Stimulated activated CD4-positive, alpha-beta T cell treated with anti-CD3 and anti-CD28 coated beads, Interleukin-1b, Interleukin-23, amount 100 ng/mL, for 1 hour (primary cell): ENCODE measurements around the gene PUSL1.
A peak's percentile ranks its signal among the peaks of the same experiment; 100 is the strongest.

Source experiments
- DNase-seq, 2 donors: peaks; one replicate each; pipeline ENCODE4 v3.0.0-alpha.2; 2020; ENCODE audit warnings: low read depth in 2 of 2

Gene PUSL1

DNA sequence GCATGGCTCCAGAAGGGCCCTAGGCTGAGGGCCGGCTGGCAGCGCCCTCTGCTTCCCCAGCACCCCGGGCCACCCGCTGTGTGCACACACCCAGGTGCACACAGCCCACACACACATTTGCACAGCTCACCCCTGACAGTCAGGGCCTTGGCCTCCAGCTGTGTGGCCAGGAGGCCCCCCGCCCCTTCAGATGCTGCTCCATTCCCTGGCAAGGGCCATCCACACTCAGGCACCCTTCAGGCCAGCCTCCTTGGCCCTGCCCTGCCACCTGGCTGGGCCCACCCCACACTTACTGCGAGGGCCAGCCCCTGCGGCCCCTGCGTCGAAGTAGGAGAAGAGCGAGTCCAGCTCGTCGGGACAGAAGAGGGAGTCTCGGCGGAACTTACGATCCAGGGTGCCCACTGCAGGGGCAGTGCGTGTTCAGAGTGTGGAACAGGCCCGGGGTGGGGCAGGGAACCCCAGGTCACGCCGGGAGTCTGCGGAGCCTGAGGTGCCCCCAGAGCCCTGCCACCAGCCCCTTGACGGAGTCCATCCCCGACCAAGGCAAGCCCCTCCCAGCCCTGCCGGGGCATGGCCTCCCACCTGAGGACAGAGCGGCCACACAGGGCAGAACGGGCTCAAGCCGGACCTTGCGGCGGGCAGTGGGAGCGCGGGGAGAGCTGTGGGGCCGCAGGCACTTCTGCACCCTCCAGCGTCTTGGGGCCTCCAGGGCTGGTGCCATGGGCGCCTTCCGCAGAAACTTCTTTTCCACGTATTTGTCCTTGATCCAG is 13.1 kb upstream of the PUSL1 start:
- DNase-seq = no peak

DNA sequence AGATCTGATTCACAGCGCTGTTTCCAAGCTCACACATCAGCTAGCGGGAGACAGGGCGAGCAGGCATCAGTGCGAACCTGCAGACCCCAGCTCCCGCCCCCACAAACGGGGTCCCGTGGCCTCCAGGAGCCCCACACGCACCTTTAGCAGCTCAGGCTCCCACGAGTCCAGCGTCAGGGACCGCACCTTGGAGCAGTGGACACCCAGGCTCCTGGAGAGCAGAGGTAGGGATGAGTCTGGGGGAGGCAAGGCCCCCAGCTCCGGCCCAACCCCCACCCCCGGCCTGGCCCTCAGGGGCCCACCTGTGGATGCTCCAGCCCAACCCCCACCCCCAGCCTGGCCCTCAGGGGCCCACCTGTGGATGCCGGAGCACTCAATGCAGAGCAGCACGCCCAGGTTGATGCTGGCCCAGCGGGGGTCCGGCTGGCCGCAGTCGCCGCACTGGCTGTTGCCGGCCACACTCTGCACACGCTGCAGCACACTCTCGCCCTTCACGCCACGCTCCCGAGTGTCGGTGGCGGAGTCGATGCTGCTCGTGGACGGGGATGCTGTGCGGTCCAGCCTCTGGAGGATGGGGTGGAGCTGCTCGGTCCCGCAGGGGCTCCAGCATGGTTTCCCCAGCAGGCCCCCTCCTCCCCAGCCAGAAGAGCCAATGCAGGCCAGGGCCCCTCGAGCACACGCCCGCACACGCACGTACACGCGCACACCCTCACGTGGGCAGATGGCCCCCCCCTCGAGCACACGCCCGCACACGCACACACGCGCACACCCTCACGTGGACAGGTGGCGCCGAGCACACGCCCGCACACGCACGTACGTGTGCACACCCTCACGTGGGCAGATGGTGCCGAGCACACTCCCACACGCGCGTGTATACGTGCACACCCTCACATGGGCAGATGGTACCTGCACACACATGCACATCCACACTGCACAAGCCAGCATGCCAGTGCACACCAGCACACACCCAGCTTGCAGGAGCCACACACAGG is 12.0 kb upstream of the PUSL1 start:
- no peak for DNase-seq

DNA sequence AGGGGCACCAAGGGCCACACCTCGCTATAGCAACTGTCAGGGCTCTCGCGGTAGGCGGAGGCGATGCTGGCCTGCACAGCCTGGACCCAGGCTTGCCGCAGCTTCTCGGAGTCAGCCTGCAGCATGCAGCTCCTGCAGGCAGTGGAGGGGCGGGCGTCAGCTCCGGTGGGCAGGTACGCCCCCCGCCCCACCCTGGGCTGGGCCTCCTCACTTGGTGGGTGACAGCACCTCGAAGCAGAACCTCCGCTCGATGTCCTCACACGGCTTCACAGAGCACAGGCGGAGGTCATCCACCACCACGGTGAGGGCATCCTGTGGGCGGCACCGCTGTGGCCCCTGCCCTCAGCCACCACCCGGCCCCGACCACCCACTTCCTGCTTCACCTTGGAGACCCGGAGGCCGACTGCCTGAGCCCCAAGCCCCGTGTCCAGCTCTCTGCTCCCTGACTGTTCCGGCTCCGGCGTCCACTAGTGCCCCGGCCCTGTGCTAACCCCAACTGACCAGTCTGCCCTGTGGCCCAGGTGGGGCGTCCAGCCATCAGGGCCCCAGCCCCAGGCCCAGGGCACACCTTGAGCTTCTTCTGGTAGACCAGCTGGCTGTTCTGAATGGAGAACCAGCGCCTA is 10.5 kb upstream of the PUSL1 start:
- no peak for DNase-seq

DNA sequence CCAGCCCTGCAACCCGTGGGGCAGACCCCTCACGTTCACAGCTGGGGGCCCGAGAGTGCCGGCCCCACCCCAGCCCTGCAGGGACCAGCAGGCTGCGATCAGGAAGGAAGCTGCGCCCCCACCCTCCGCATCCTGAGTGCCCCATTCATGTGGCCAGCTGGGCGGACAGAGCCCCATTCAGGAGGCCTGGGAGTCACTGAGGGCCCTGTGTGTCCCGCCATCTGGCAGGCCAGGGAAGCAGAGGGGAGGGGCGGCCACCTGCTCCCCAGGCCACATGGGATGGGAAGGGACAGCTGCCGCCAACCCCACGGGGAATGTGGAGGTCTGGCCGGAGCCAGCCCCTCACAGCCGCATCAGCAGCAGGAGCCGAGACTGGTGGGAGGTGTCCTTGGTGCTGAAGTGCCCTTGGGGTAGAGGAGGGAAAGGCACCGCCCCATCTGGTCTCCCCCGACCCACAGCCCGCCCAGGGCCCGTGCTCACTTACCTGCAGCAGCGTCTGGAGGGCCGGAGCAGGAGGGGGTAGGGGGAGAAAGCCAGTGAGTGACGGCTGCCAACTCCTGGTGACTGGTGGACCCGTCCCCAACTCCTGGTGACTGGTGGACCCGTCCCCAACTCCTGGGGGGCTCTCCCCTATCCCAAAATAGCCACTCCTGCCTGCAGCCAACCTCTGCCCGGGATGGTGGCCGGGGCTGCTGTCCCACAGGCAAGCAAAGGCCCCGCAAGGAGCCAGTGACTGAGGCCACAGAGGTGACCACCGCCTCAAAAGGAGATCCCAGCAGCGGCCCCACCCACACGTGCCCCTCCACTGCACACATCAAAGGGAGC is 9.3 kb upstream of the PUSL1 start:
- DNase-seq = no peak

DNA sequence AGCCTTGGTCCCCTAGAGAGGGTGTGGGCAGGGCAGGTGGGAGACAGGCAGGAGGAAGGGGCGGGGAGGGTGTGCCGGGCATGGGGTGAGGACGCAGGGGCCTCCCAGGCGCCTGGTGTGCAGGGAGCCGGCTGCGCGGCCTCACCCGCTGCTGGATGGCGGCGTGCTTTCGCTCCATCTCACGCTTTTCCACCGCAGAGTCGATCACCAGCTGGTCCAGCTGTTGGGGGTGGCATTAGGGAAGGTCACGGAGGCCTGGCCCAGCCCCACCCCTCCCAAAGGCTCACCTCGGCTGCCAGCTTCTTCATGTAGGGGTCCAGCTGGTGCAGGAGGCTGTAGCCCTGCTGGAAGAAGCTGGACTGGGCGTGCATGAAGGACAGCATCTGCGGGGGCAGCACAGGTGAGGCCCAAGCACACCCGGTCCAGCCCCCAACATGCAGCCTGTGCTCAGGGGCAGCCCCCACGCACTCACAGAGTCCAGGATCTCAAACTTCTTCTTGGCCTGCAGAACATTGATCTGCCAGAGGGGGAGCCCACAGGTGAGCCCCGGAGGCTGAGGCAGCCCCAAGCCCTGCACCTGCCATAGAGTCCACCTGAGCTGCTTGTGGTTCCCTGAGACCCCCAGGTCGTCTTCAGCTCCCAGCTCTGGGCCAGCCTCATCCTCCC is 8.6 kb upstream of the PUSL1 start:
- DNase-seq = no peak

DNA sequence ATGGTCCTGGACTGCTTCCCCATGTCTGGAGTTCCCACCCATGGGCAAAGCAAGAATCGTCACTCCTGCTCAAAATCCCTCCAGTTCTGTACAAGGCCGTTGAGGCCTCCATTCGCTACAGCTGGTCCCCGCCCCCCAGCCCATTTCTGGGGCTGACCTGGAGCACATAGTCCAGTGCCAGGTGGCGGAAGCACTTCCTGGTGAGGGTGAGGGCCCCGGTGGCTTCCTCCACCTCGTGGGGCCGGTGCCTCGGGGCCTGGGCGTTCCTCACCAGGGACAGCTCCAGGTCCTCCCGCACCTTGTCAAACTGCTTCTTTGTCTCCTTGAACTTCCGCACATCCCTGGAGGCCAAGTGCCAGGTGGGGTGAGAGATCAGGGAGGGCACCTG is 8.1 kb upstream of the PUSL1 start:
- no peak for DNase-seq

DNA sequence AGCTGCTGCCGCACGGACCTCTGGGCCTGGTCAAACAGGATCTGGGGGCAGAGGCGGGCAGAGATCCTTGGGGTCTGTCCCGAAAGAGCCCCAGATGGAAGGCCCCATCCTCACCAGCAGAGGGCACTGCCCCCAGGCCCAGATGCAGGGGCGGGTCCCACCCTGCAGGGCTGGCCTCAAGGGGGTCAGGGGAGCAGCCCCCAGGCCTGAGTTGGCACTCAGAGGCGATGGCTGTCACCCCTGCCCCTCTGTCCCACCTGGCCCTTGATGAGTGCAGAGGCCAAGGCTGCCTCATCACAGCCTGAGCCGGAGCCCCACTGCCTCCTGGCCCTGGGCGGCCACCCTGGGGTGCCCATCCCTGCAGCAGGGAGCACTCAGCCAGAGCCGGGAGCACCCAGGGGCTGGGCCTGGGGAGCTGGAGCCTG is 6.4 kb upstream of the PUSL1 start:
- no peak for DNase-seq

DNA sequence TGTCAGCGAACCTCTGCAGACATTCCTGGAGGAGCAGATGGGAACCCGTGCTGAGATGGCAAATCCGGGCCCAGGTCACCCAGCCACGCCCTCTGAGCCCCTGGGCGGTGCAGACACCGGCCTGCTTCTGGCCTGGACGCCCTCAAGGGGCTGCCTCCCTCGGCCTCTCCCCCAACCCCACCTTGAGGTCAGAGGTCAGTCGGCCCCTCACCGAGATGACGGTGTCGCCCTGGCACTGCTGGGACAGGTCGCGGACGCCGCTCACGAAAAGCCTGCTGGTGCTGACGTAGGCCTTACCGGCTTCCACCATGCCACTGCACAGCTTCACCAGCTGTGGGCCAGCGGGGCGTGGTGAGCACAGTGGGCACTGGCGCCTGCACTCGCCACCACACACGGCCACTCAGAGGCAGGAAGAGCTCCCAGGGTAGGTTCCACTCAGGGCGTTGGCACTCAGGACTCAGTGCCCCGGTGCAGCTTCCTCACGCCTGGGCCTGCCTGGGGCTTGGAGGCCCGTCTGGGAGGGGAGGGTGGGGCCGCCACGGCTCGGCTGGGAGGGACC is 5.4 kb upstream of the PUSL1 start:
- no peak for DNase-seq

DNA sequence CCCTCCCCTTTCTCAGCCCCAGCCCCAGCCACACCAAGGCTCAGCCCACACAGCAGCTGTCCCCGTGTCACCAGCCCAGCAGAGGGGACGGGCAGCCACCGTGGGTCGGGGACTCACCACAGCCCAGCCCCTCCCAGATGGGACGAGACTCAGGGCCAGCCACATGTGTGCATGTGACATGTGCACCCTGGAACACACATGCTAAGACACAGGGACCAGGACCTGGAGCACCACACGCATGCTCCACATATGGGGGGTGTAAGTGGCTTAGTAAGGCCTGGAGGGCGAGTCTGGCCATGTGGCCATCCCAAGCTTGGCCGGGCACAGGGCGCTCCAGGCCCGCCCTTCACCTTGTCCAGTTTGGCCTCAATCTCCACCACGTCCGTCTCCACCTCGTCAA is 4.7 kb upstream of the PUSL1 start:
- DNase-seq = no peak

DNA sequence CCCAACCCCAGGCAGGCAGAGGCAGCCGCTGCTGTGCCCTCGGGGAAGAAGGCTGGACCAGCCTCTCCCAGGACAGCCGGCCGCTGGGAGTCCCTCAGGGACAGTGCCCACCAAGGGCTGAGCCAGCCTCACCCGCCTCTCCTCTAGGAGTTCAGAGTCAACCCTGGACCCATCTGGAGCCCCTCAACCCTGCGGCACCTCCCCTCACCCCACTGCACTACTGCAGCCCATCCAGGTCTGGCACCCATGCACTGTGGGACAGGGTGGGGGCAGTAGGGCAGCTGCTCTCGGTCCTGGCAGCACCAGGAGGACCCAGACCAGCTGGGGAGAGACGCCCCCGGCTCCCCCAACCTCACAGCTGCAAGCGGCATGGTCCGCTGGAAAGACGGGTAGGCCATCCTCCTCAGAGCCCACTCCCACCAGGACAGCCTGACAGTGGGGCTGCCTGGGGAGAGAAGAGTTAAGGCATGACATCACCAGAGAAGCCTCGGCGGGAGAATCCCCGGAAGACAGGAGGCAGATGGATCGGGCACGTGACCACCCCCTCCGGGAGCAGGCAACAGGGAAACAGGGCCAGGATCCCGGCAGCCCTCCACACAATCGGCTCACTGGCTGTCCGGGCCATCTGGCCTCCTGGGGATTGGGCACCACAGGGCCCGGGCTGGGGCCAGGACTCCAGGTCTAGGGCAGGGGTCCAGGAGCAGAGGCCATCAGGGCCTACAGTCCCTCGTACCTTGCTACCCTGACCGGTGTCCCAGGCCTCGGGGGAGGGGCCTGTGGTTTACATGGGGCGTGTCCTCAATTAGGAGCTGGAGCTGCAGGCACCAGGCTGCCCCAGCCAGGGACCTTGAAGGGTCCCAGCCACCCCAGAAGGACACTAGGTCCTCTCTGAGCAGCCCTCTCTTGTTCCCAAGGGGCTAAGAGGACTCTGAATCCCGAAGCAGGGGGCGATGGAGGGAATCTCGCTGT is 3.8 kb upstream of the PUSL1 start:
- no peak for DNase-seq

DNA sequence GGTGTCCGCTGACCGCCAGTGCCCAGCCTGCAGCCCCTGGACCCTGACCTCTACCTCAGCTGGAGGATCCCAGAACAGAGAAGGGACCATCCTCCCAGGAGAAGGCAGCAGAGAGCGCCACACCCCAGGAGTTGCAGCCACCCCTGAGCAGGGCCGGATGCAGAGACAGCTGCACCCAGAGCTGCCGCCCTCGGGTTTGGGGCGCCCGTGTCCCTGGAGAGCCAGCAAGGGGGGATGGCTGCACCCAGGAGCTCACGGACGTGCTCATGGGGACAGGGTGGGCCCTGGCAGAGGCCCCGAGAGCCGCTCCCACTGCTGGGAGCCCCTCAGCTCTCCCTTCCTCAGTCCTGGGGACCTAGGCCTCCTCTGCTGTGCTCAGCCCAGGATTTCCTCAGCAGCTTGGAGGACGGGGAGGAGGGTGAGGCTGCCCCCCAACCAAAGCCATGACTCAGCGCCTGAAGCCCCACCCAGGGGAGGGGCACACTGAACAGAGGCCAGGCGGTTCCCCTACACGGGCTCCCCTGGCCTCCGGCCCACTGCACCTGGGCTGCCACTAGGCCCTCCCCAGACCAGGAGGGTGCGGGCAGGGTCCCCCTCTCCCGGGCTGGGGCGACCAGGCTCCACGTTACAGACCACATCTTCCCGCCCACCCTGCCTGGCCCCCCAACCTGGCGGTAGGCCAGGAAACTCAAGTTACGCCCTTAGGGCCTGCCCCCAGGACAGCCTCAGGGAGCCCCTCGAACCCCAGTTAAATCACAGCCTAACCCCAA is 2.9 kb upstream of the PUSL1 start:
- peak; percentile 34 to 45 for DNase-seq

DNA sequence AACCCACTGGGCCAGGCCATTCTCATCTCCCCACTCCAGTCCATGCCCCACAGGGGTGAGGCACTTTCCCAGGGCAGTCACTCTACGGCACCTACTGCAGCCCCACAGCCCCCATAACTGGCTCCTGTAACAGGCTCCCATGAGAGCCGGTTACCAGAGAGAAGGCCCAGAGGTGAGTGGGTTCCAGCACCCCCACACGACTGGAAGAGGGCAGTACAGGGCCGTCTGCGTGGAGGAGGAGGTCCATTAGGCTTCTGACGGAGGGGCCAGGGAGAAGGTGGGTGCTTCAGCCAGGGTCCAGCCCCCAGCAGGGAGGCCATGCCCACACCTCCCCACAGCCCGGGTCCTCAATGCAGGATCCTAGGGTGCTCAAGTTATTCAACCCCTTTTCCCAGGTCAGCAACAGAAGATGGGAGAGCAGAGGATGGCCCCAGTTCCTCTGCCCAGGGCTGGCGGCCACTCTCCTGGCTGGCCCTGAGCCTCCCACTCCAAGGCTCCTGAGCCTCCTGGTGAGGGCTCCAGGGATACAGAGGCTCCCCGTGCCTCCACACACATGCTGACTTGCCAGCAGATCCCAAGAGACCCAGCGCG is 2.2 kb upstream of the PUSL1 start:
- no peak for DNase-seq

DNA sequence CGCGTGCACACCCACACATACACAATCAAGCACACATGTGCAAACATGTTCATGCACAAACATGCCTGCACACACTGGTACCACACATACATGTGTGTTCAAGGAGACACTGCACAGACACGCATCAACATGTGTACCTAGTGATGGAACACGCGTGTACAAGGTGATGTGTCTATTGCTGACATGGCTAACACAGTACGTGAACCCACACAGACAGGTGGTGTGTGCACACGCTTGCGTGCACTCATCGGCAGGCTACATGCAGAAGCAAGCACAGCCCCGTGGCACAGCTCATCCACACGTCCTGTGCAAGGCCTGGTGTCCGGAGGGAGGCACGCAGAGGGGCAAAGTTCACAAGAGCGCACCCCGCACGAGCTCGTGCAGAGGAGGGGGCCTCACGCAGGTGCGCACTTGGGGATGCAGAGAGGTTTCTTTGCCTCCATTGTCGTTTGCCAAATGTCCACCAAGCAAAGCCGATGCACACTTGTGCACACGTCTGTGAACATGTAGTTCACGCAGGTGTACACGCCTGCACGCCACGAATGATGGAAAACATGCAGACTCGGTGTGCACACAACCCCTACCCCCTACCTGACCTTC is 1.6 kb upstream of the PUSL1 start:
- no peak for DNase-seq

DNA sequence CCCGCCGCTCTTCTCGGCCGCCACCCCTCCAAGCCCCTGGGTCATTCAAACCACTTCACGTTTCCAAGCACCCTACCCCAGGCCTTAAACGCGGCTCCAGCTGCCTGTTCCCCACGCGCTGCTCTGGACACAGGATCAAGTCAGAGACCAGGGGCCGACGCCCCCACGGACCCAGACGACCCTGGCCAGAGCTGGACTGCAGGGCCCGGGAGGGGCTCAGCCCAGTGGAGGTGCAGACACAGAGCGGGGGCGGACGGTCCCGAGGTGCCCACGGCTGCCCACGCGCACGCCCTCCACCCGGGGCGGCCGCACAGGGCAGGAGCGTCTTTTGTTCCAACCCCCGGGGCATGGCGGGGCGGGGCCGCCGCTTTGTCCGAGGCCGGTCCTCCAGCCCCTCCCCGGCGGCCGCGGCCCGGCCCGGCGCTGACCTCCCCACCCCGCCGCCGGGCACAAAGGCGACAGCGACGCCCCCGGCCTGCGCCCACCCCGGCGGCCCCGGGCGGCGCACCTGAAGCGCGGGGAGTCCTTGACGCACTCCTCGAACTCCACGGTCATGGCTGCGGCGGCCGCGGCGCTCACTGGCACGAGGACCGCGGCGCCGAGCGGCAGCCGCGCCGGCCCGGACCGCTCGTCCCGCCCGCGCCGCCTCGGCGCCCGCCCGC is 1.0 kb upstream of the PUSL1 start:
- no peak for DNase-seq

DNA sequence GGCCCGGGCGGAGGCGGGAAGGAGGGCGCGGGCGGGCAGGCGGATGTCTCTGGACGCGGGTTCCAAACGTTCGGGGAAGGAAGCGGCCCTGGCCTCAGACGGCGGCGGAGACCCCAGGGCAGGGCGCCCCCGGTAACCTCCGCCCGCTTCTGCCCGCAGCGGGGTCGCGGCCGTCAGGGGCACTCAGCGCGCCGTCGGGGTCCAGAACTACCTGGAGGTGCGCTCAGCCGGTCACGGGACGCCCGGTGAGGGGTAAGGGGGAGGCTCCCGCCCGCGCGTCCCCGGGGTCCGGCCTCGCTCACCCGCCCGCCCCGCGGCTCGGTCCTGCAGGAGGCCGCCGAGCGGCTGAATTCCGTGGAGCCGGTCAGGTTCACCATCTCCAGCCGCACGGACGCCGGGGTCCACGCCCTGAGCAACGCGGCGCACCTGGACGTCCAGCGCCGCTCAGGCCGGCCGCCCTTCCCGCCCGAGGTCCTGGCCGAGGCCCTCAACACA is 406 bp downstream of the PUSL1 start:
- DNase-seq = no peak

DNA sequence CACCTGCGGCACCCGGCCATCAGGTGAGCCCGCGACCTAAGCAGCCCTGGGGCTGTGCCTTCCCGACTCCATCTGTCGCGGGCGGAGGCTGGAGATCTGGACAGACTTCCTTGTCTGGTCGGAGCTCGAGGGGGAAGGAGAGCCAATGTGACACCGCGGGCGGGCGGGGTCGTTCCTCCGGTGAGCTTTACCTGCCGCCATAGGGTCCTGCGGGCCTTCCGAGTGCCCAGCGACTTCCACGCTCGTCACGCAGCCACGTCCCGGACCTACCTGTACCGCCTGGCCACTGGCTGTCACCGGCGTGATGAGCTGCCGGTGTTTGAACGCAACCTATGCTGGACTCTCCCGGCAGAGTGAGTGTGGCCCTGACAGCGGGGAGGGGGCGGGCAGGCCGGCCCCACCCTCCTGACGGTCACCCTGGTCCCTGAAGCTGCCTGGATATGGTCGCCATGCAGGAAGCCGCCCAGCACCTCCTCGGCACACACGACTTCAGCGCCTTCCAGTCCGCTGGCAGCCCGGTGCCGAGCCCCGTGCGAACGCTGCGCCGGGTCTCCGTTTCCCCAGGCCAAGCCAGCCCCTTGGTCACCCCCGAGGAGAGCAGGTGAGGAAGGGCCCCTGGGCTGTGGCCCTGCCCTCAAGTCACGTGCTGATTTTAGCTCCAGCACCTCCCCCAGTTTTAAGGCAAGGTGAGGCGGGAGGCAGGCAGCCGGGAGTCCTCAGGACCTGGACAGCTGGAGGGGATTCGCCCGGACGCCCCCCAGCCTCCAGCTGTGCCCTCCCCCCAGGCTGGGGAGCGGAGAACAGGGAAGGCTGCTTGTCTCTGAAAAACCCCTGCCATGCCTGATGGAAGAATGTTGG is 1.1 kb downstream of the PUSL1 start:
- no peak for DNase-seq

DNA sequence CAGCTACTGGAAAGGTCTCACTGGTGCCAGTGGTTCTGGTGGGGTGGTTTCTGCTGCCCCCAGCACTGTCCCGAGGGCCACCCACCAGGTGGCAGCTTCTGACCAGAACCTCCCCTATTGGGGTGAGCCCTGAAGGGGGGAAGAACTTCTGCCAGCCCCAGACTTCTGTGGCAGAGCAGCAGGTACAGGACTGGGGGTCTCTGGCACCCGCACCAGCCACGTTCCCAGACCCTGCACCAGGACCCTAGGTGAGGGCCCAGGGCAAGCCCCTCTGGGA is 1.6 kb downstream of the PUSL1 start:
- DNase-seq = no peak
